Activated naive CD4-positive, alpha-beta T cell treated with Interleukin-2 at 50 U/mL for 16 hours (primary cell): ENCODE data around the gene SLC25A51.

Experiments
- DNase-seq: peaks from one replicate; pipeline ENCODE4 v3.0.0-alpha.2; 2020

SLC25A51 gene

DNA sequence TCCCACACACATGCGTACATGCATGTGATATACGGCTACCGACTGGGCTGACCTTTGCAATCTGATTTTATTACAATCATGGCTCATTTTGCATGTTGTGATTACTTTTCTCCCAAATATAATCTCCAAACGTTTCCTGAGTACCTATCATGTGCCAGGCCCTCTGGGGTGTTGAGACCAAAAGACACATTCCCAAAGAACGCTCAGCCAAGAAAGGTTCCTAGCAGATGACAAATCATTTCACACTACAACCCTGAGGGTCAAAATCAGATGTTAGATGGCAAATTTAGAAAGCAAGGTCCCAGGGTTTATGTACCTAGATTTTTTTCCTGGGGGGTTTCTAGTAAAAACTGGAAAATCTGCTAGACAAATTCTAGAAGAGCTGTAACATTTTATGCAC, 32.4 kb upstream of the SLC25A51 start:
- no peak for DNase-seq

DNA sequence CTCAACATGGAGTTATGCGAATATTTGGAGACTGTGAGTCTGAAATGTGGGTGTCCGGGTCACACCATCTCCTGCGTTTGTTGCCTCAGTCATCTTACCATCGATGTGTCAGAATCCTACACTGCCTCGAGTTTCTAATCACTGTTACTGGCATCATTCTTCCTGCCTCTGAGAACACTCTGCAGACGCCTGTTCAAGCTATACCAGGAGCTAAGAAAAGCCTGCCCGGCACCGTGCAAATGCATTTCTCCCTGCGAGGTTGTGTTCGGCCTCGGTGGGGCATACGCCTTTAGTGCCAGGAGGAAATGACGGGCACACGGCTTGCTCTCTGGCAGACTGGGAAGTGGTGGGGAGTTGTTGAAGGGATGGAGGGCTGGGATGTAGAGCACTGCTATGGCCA, 31.2 kb upstream of the SLC25A51 start:
- DNase-seq: no peak

DNA sequence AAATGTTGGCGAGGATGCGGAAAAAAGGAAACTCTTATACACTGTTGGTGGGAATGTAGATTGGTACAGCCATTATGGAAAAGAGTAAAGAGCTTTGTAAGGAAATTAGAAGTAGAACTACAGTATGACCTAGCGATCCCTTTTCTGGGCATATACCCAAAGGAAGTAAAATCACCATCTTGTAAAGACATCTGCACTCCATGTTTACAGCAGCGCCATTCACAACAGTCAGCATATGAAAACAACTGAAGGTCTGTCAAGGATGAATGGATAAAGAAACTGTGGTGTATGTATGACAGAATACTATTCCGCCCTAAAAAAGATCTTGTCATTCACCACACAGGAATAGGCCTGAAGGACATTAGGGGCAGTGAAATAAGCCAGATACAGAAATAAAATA, 27.7 kb upstream of the SLC25A51 start:
- DNase-seq: no peak

DNA sequence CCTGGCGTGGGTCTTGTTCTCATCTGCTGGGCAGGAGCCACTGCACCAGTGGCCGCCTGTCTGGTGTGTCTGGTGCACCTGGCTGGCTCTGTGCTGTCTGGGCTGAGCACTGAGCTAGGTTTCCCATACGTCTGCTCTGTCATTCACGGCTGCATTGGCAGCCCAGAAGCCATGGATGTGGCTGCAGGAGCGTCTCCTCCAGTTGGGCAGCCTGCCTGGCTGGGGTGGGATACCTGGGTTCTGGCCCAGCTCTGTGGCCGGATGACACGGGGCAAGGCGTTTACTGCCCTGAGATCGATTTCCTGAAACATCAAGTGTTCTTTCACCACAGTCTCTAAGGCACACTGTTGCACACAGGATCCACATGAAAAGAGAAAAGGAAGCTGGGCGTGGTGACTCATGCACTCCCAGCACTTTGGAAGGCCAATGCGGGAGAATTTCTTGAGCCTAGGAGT, 25.5 kb upstream of the SLC25A51 start:
- DNase-seq: no peak

- DNase-seq: no peak
These were observed 24.9 kb upstream of the SLC25A51 start for GRCh38 chr9:37928552-37929430.

DNA sequence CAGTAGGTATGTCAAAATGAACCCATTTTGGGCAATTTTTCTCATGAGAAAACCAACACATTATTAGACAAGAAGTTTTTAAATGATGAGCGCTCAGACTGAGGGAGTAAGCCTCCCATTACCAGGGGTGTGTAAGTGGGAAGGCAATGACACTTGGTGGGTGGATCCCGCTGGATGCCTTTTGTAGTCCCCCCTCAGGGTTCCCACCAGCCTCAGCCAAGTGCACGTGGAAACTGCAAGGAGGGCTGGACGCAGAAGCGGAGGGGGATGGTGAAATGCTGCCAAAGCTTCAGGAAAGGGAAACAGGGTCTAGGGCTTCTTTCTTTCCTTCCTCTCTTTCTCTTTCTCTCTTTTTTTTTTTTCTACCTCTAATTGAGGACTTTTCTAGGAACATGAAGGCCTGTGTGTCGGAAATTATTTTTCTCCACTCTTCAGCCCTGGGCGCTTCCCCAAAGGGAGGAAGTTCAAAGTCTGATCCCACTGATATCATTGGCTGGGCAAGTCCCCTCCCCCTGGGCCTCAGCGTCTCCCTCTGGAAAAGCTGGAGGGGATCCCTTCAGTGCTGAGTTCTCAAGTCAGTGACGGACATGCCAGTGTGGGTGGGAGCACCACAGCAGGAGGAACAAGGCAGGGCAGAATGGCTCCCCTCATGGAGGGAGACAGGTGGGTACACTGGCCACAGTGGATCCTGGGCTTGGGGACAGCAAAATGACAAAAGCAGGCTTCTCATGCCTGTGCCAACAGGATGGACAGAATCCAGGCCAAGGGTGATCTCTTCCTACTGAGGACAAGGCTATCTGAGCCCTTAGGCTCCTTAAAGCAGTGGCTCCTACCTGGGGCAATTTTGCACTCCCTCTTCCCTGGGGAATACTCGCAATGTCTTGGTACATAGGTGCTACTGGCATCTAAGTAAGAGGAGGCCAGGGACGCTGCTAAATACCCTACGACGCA, 23.9 kb upstream of the SLC25A51 start:
- no peak for DNase-seq

DNA sequence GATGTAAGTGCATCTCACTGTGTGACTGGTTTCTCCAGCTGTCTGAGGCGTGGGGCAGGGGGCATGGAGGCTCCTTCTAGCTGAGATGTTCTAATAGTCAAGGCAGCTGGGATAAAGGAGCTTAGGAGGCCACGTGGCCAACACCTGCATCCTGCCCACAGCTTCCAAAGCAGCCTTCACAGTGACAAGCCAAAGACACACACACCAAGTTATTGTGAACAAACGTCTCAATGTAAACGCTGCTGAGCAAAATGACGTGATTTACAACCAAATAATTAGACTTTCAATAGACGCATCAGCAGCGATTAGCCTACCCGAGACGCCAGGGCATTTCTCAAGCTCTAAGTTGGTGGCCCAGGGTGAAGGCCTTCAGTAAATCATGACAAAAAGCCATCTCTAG, 23.2 kb upstream of the SLC25A51 start:
- DNase-seq: no peak

DNA sequence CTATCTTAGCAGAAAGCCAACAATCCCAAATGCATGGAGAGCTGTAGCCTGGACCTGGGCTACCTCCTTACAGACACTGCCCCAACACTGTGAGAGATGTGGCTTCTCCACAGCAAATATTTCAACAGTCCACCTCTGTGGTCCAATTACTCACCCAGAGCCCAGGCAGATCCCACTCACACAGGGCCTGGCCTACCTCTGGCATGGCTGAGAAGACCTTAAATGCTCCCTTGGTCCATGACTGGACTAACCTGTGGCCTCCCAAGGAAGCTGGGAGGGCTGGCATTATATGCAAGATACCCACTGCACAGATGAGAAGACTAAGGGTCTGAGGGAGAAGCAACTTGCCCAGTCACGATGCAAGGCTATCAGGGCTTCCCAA, 22.8 kb upstream of the SLC25A51 start:
- DNase-seq: no peak

DNA sequence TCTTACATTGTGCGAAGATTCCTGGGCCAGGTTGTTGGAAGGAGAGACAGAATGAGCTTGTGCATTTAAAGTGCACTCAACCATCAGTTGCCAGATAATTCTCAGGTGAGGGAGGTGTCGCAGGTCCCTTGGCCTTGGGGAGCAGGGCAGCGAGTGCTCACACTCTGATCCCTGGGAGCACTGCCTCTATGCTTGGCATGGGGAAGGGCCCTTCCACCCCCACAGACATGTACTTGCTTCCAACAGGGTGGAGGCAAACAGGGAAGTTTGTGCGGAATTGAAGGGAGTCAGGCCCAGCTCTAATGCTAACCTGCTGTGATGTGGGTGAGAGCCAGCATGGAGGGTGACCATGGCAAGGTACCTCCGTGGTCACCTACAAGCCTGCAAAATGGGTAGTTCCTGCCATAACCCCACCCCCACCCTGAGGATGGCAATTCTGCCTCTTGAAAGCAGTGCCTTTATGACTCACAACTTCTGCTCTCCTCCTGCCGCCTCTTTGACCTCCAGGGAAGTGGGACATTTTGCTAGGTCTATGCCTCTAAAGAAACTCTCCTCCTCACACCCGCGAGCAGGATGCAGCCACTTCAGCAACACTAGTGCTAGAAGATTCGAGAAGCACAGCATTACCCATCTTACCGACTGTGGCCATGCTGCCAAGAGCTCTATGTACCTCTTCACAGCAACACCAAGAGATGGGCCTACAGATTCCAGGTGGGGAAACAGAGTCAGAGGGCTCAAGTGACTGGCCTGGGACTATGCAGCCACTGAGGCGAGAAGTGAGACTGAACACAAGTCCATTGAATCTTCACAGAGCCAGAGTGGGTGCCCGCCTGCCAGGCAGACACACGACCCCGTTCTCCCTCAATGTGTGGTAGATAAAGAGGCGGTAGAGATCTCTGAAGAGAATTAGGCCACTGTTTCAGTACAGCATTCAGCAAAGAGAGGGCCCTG, 22.1 kb upstream of the SLC25A51 start:
- no peak for DNase-seq

DNA sequence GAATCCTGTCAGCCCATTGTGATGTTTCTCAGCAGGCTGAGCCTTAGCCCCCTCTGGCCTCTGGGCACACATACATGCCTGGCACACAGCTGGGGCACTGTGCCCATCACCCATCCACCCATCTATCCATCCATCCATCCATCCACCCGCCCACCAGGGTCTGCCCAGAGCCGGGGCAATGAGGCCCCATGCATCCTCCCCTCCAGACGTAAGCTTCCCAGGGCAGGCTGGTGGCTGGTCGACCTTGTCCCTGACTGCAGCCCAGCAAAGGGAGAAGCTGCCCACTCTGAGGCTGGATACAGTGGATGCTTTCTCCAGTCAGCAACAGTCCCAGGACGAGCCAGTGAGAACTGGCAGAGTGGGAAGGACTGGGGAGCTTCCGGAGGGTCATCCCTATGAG, 21.1 kb upstream of the SLC25A51 start:
- no peak for DNase-seq

- DNase-seq: no peak
These were observed 20.6 kb upstream of the SLC25A51 start for GRCh38 chr9:37924538-37924937.

- no peak for DNase-seq
These were observed 20.0 kb upstream of the SLC25A51 start for GRCh38 chr9:37923796-37924427.

- no peak for DNase-seq
These were observed 19.3 kb upstream of the SLC25A51 start for GRCh38 chr9:37923118-37923795.

DNA sequence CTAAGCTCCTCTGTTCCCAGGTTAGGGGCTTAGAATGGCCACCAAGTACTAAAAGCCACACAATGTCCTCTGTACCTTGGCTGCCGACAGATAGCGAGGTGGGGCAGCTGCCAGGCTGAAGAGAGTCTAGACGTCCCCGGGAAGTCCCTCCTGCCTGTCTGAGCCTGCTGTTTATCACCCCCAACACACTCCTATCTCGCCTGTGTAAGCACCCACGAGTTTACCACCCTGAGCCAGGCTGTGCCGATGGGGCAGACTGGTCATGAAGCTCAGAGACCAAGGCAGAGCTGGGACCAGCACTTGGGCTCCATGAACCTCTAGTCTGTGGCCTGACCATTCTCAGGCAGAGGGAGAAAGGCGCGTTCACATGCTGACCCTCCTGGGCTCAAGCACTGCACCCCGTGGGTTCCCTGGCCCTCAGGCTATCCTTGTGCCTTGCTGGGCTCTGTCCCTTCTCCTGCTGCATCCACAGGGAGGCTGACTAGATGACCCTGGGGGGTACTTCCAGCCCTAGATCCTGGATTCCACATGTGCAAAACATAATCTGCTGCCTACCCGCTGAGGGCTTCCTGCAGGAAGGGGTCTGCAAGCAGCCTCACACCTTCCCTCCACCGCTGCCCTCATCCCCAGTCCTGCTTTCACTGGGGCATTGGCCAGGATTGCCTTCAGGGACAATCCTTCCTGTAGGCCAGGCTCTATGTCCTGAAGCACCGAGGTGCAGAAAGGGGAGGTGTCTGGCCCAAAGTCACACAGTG, 18.6 kb upstream of the SLC25A51 start:
- DNase-seq: no peak

GRCh38 chr9:37921546-37922300, 17.8 kb upstream of the SLC25A51 start:
- no peak for DNase-seq

DNA sequence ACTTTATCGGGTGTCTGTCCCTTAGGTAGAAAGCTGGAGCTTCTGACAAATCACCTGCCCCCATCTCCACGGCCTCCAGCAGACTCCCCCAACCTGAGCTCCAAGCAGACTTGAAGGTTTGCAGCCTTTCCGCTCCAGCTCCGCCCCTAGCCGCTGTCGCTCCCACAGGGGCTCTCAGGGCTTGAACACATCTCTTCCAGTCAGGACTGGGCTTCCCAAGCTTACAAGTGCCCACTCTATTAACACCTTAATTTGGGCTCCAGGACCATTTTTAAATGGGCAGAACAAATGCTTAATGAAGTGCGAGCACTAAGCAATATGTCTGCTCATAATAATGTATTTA, 17.2 kb upstream of the SLC25A51 start:
- DNase-seq: no peak

GRCh38 chr9:37920471-37921167, 16.7 kb upstream of the SLC25A51 start:
- DNase-seq: no peak

DNA sequence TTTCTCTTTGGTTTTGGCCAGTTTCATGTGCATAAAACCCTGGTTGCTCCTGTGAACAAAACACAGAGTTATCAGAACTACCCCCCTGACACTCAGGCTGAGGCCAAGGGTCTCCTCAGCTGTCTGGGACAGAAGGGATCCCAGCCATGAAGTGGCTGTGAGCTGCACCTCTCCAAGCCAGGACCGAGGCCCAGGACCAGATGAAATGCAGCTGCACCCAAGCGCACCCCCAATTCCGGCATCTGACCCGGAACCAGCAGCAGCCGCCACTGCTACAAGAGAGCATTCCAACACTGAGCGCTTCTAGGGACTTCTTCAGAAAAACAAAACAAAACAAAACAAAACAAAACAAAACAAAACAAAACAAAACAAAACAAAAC, 16.0 kb upstream of the SLC25A51 start:
- no peak for DNase-seq

DNA sequence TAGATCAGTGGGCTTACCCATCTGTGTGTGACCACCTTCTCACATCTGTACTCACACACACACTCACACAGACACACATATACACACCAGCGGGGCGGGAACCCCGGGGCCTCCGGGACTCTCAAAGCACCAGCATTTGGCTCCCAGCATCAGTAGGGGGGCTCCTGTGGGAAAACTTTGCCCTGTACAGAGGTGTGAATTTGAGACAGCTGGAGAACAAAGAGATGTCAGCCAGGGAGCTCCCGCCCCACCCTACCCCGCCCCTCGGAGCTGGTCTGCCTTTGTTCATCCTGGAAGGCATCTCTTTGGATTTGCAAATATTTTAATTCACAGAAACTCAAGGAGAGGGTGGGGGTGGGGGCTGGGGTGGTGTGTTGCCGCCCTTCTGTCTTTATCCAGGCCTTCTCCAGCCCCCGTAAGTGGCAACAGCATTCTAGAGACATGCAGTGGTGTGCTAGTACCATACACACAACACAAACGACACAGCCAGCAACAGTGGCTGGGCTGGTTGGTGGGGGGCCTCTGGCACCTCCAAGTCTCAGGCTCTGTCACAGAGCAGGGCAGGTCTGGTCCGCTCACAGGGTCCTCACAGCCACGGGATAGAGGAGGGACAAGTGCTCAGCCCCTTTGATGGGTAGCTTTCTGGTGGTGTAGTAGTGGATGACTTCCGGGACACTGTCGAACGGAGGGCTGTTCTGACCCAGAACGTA, 15.5 kb upstream of the SLC25A51 start:
- no peak for DNase-seq
